ENCODE measurements around the gene MCL1.
"Not testable (repeated sequence)": the region's sequence is repeated elsewhere in the genome, so short reads cannot be mapped to it uniquely, and the experiment has no call there.

DNA sequence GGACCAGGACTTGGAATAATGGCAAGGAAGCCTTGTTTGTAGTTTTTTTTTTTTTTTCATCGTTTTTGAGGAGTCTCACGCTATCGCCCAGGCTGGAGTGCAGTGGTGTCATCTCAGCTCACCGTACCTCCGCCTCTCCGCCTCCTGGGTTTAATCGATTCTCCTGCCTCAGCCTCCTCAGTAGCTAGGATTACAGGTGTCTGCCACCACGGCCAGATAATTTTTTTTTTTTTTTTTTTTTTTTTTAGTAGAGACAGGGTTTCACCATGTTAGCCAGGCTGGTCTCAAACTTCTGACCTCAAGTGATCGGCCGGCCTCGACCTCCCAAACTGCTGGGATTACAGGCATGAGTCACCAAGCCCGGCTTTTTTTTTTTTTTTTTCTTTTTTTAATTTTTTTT, 23.0 kb upstream of the MCL1 start:
- not testable (repeated sequence) for TF ChIP-seq POLR2AphosphoS5 (IDR thresholded peaks at IDR 0.05; ENCODE audit: low read depth, low read length); SIN3A (IDR thresholded peaks at IDR 0.05; ENCODE audit: borderline replicate concordance, insufficient read depth, low read depth, low read length); TCF7L2 (IDR thresholded peaks at IDR 0.05; ENCODE audit: low read depth, low read length)
- TF ChIP-seq, protein P1, sequence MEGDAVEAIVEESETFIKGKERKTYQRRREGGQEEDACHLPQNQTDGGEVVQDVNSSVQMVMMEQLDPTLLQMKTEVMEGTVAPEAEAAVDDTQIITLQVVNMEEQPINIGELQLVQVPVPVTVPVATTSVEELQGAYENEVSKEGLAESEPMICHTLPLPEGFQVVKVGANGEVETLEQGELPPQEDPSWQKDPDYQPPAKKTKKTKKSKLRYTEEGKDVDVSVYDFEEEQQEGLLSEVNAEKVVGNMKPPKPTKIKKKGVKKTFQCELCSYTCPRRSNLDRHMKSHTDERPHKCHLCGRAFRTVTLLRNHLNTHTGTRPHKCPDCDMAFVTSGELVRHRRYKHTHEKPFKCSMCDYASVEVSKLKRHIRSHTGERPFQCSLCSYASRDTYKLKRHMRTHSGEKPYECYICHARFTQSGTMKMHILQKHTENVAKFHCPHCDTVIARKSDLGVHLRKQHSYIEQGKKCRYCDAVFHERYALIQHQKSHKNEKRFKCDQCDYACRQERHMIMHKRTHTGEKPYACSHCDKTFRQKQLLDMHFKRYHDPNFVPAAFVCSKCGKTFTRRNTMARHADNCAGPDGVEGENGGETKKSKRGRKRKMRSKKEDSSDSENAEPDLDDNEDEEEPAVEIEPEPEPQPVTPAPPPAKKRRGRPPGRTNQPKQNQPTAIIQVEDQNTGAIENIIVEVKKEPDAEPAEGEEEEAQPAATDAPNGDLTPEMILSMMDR (IDR thresholded peaks at IDR 0.05): not testable (repeated sequence)
- TF ChIP-seq, protein P2, sequence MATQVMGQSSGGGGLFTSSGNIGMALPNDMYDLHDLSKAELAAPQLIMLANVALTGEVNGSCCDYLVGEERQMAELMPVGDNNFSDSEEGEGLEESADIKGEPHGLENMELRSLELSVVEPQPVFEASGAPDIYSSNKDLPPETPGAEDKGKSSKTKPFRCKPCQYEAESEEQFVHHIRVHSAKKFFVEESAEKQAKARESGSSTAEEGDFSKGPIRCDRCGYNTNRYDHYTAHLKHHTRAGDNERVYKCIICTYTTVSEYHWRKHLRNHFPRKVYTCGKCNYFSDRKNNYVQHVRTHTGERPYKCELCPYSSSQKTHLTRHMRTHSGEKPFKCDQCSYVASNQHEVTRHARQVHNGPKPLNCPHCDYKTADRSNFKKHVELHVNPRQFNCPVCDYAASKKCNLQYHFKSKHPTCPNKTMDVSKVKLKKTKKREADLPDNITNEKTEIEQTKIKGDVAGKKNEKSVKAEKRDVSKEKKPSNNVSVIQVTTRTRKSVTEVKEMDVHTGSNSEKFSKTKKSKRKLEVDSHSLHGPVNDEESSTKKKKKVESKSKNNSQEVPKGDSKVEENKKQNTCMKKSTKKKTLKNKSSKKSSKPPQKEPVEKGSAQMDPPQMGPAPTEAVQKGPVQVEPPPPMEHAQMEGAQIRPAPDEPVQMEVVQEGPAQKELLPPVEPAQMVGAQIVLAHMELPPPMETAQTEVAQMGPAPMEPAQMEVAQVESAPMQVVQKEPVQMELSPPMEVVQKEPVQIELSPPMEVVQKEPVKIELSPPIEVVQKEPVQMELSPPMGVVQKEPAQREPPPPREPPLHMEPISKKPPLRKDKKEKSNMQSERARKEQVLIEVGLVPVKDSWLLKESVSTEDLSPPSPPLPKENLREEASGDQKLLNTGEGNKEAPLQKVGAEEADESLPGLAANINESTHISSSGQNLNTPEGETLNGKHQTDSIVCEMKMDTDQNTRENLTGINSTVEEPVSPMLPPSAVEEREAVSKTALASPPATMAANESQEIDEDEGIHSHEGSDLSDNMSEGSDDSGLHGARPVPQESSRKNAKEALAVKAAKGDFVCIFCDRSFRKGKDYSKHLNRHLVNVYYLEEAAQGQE (IDR thresholded peaks at IDR 0.05; ENCODE audit: insufficient read depth in 1 of 2, low read depth in 2 of 2, low read length in 1 of 2): not testable (repeated sequence)

Measured in Panc1 (cell line).